GM13976 (cell line): ENCODE measurements around the gene PTAFR.

ENCODE experiments used
- DNase-seq: peaks from one replicate; pipeline ENCODE4 v3.0.0; 2012; ENCODE audit warnings: low spot score
- in situ Hi-C: fragments of 300-500 bp; cut with MboI; formaldehyde crosslinking; loops from one replicate; pipeline ENCODE4 v1.12.0; 2022; ENCODE audit warnings: low sequenced_read_pairs, mixed read lengths, inconsistent platforms; ENCODE audit not compliant: unreplicated experiment
- TF ChIP-seq, protein P1 (sequence below): IDR thresholded peaks from 2 replicates; pipeline ENCODE4 v1.5.1; 2012; ENCODE audit warnings: borderline replicate concordance, mild to moderate bottlenecking; ENCODE audit not compliant: insufficient read depth; ENCODE audit errors: extremely low read depth, missing control alignments, control extremely low read depth

PTAFR gene

GRCh38 chr1:28157894-28158293 lies 18.6 kb downstream of the PTAFR start:
- TF ChIP-seq, protein P1, sequence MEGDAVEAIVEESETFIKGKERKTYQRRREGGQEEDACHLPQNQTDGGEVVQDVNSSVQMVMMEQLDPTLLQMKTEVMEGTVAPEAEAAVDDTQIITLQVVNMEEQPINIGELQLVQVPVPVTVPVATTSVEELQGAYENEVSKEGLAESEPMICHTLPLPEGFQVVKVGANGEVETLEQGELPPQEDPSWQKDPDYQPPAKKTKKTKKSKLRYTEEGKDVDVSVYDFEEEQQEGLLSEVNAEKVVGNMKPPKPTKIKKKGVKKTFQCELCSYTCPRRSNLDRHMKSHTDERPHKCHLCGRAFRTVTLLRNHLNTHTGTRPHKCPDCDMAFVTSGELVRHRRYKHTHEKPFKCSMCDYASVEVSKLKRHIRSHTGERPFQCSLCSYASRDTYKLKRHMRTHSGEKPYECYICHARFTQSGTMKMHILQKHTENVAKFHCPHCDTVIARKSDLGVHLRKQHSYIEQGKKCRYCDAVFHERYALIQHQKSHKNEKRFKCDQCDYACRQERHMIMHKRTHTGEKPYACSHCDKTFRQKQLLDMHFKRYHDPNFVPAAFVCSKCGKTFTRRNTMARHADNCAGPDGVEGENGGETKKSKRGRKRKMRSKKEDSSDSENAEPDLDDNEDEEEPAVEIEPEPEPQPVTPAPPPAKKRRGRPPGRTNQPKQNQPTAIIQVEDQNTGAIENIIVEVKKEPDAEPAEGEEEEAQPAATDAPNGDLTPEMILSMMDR: no peak
- in situ Hi-C loops: no loop called here
- no peak for DNase-seq

DNA sequence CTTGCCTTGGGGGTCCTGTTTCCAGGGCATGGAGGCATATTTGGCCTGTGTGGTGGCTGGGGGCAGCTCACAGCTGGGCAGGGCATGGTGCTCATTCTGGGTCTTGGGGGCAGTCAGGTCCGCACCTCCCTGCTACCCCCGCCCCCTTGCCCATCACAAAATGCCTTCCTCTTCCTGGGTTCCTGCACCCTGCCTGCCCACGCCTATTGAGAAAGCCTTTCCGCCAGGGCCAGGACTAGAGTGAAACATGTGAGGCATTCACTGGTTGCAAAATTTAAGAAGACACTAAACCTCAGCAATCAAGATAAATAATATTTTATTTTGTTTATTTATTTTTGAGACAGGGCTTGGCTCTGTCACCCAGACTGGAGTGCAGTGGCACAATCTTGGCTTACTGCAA lies 19.7 kb downstream of the PTAFR start:
- TF ChIP-seq, protein P1: no peak
- DNase-seq: no peak
- in situ Hi-C loops: no loop called here

DNA sequence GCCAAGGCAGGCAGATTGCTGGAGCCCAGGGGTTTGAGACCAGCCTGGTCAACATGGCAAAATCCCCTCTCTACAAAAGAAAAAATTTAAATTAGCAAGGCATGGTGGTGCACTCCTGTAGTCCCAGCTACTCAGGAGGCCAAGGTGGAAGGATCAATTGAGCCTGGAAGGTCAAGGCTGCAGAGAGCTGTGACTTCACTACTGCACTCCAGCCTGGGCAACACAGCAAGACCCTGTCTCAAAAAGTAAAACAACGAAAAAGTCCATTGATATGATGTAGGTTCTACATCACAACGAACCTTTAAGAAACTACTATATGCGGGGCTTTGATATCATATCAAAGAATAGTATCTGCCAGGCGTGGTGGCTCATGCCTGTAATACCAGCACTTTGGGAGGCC lies 20.9 kb downstream of the PTAFR start:
- no peak for DNase-seq
- TF ChIP-seq, protein P1: no peak
- in situ Hi-C loops: no loop called here

GRCh38 chr1:28154078-28154594 lies 22.4 kb downstream of the PTAFR start:
- TF ChIP-seq, protein P1: no peak
- in situ Hi-C loops: no loop called here
- DNase-seq: no peak

- DNase-seq: no peak
- in situ Hi-C loops: no loop called here
- TF ChIP-seq, protein P1: no peak
Observed at GRCh38 chr1:28150125-28150780, 26.2 kb downstream of the PTAFR start.

GRCh38 chr1:28148880-28149195 lies 27.7 kb downstream of the PTAFR start:
- in situ Hi-C loops: no loop called here
- TF ChIP-seq, protein P1: no peak
- DNase-seq: no peak
